ENCODE results near the gene TMEM91. TPM values are rescaled to one million over a fixed set of nuclear protein-coding genes. Genes with fewer than 3 reads are reported as not detected.

Gene TMEM91
- total and polyA plus RNA-seq, 2 donors (not counting 3 experiments of a cell fraction or from before 2014, with no cell fraction given) = 9.0 to 13.2 TPM

DNA sequence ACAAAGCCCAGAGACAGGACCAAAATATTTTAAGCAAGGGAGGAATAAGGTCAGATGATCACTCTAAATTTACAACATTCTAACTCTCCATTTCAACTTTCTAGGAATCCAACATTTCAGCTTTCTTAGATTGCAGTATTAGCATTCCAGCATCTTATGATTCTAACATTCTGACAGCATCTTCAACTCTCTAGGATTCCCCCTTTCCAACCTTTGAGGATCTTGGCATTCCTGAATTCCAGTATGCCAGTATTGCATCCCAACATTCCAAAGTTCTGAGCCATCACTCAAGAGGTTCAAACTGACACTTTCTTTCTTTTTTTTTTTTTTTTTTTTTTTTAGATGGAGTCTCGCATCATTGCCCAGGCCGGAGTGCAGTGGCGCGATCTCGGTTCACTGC, 36.4 kb upstream of the TMEM91 start:
- ChIA-PET CTCF (interaction anchor here (1.3 kb wide), 1 partner anchor 11 kb away, joined by 3 read pairs; no protein-coding TSS in a partner anchor), POLR2A (no interaction called here)
- no peak overlapping the region for H3K4me3 ChIP-seq (replicated peaks in 1 of 3; ENCODE audit: insufficient read depth in 1 of 3, low read depth in 1 of 3, low read length in 3 of 3)
- H3K36me3 ChIP-seq (ENCODE audit: control insufficient read depth in 2 of 2, extremely low read depth in 1 of 2, insufficient read depth in 2 of 2, low read length in 2 of 2) = peaks cover 30 to 55% of the 10 kb centered on the region in 2 experiments
- DNase-seq (ENCODE audit: low read depth, low spot score) = no peak
- dilution Hi-C loops (cut with MboI; ENCODE audit: extremely low pct_ligation_motif_present, low sequenced_read_pairs) = no loop called here
- H3K9me1 ChIP-seq (replicated peaks; ENCODE audit: control insufficient read depth, extremely low read depth, insufficient read depth, low read length) = no peaks in the 10 kb centered on the region
- peaks cover 3% of the 10 kb centered on the region for H3K4me1 ChIP-seq (ENCODE audit: control insufficient read depth, extremely low read depth, insufficient read depth, low read length)
- FAIRE-seq = peak; percentile 53
- H3K9ac ChIP-seq (replicated peaks; ENCODE audit: extremely low read depth, insufficient read depth, low read length) = no peak overlapping the region
- no peak overlapping the region for H3K27ac ChIP-seq (ENCODE audit: insufficient read depth, low read depth, low read length)
- H4K20me1 ChIP-seq (replicated peaks; ENCODE audit: control insufficient read depth, extremely low read depth, insufficient read depth, low read length) = no peaks in the 10 kb centered on the region
- H3K27me3 ChIP-seq (ENCODE audit: control insufficient read depth in 2 of 2, insufficient read depth in 2 of 2, low read length in 2 of 2) = no peaks in the 10 kb centered on the region
- TF ChIP-seq, protein P1, sequence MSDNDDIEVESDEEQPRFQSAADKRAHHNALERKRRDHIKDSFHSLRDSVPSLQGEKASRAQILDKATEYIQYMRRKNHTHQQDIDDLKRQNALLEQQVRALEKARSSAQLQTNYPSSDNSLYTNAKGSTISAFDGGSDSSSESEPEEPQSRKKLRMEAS (IDR thresholded peaks at IDR 0.05; ENCODE audit: insufficient read depth, insufficient read length) = no peak
- TF ChIP-seq EZH2 (IDR thresholded peaks at IDR 0.05; ENCODE audit: borderline replicate concordance, low read depth, low read length, severe bottlenecking) = no peak
- no TSS peak for BruUV-seq (replicated peaks)
- intact Hi-C loops (cut with micrococcal nuclease) = no loop called here
- H3K4me2 ChIP-seq (ENCODE audit: insufficient read depth, low read length) = no peak overlapping the region
- H2AFZ ChIP-seq (ENCODE audit: low read depth, low read length) = no peak overlapping the region
- no peaks in the 10 kb centered on the region for H3K9me3 ChIP-seq (replicated peaks; ENCODE audit: control insufficient read depth, insufficient read depth, low read length)
- peaks cover 53% of the 10 kb centered on the region for H3K79me2 ChIP-seq (ENCODE audit: control insufficient read depth, insufficient read depth, low read length)

DNA sequence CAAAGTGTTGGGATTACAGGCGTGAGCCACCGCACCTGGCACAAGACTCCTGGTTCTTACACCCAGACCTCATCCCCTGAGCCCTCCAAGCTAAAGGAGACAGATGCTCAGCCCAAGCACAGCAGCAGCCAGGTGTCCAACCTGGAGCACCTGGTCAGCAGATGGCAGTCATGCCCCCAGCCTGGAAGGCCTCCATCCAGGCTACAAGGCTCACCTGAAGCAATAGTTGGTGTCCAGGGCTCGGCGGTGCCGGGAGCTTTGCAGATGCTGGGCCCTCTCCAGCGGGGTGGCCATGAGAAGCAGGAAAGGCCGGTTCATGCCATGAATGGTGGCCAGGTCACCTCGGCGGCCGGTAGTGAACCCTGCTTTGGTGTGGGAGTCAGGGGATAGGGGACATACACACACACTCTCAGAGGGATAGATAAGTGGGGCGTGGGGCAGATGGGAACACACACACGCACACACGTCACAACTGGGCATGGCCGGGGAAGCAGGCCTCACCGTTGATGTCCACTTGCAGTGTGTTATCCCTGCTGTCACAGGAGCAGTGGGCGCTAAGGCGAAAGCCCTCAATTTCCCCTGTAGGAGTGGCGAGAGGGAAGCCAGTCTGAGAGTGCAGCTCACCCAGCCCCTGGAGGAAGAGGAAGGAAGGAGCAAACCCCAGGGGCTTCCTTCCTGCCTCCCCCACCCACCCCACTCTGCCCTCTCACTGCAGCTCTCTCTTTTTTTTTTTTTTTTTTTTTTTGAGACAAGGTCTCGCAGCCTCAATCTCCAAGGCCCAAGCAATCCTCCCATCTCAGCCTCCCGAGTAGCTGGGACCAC, 34.5 kb upstream of the TMEM91 start:
- Histone ChIP-seq H4K20me1 (replicated peaks; ENCODE audit: control insufficient read depth, extremely low read depth, insufficient read depth, low read length) (no peaks in the 10 kb centered on the region), H3K9me1 (replicated peaks; ENCODE audit: control insufficient read depth, extremely low read depth, insufficient read depth, low read length) (no peaks in the 10 kb centered on the region), H3K4me2 (ENCODE audit: insufficient read depth, low read length) (no peak overlapping the region), H3K79me2 (ENCODE audit: control insufficient read depth, insufficient read depth, low read length) (peaks cover 48% of the 10 kb centered on the region), H3K4me3 (replicated peaks in 1 of 3; ENCODE audit: insufficient read depth in 1 of 3, low read depth in 1 of 3, low read length in 3 of 3) (no peak overlapping the region), H3K27me3 (ENCODE audit: control insufficient read depth in 2 of 2, insufficient read depth in 2 of 2, low read length in 2 of 2) (no peaks in the 10 kb centered on the region), H3K4me1 (ENCODE audit: control insufficient read depth, extremely low read depth, insufficient read depth, low read length) (no peaks in the 10 kb centered on the region), H2AFZ (ENCODE audit: low read depth, low read length) (no peak overlapping the region), H3K9me3 (replicated peaks; ENCODE audit: control insufficient read depth, insufficient read depth, low read length) (no peaks in the 10 kb centered on the region), H3K36me3 (ENCODE audit: control insufficient read depth in 2 of 2, extremely low read depth in 1 of 2, insufficient read depth in 2 of 2, low read length in 2 of 2) (peaks cover 28 to 52% of the 10 kb centered on the region in 2 experiments), H3K9ac (replicated peaks; ENCODE audit: extremely low read depth, insufficient read depth, low read length) (no peak overlapping the region), H3K27ac (ENCODE audit: insufficient read depth, low read depth, low read length) (no peak overlapping the region)
- BruUV-seq (replicated peaks) = no TSS peak
- dilution Hi-C loops (cut with MboI; ENCODE audit: extremely low pct_ligation_motif_present, low sequenced_read_pairs) (no loop called here), intact Hi-C loops (cut with micrococcal nuclease) (no loop called here)
- ChIA-PET POLR2A (interaction anchor here (0.8 kb wide), 1 partner anchor 79 kb away, joined by 5 read pairs; no protein-coding TSS in a partner anchor), CTCF (interaction anchor here (2.0 kb wide), 1 partner anchor 10 kb away, joined by 8 read pairs; no protein-coding TSS in a partner anchor)
- DNase-seq (ENCODE audit: low read depth, low spot score) (no peak), FAIRE-seq (no peak)
- TF ChIP-seq MYC (IDR thresholded peaks at IDR 0.05; ENCODE audit: low read depth, low read length) (no peak), GATA2 (IDR thresholded peaks at IDR 0.05; ENCODE audit: insufficient read depth, insufficient read length, low read depth, low read length) (no peak), EZH2 (IDR thresholded peaks at IDR 0.05; ENCODE audit: borderline replicate concordance, low read depth, low read length, severe bottlenecking) (no peak), FOS (IDR thresholded peaks at IDR 0.05; ENCODE audit: borderline replicate concordance, insufficient read depth, low read length) (no peak), POLR2A (IDR thresholded peaks at IDR 0.05; ENCODE audit: low read depth, low read length) (no peak), POLR2AphosphoS5 (IDR thresholded peaks at IDR 0.05; ENCODE audit: insufficient read depth, low read depth, low read length) (no peak), JUN (IDR thresholded peaks at IDR 0.05; ENCODE audit: borderline replicate concordance, insufficient read depth, insufficient read length, low read depth) (no peak)
- TF ChIP-seq, protein P1 (IDR thresholded peaks at IDR 0.05; ENCODE audit: insufficient read depth, insufficient read length) = no peak
- TF ChIP-seq, protein P2, sequence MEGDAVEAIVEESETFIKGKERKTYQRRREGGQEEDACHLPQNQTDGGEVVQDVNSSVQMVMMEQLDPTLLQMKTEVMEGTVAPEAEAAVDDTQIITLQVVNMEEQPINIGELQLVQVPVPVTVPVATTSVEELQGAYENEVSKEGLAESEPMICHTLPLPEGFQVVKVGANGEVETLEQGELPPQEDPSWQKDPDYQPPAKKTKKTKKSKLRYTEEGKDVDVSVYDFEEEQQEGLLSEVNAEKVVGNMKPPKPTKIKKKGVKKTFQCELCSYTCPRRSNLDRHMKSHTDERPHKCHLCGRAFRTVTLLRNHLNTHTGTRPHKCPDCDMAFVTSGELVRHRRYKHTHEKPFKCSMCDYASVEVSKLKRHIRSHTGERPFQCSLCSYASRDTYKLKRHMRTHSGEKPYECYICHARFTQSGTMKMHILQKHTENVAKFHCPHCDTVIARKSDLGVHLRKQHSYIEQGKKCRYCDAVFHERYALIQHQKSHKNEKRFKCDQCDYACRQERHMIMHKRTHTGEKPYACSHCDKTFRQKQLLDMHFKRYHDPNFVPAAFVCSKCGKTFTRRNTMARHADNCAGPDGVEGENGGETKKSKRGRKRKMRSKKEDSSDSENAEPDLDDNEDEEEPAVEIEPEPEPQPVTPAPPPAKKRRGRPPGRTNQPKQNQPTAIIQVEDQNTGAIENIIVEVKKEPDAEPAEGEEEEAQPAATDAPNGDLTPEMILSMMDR (IDR thresholded peaks at IDR 0.05; ENCODE audit: extremely low read depth in 1 of 2, insufficient read depth in 1 of 2, low read depth in 1 of 2, low read length in 2 of 2) = no peak
